Loucy (cell line): ENCODE results near the gene LCE3C.
"Not testable (repeated sequence)": the region's sequence is repeated elsewhere in the genome, so short reads cannot be mapped to it uniquely, and the experiment has no call there.

ENCODE experiments used
- H2AFZ ChIP-seq: fragments of 200-600 bp; sonication (generic); 2 replicates; pipeline ENCODE4 v1.6.0; 2016; ENCODE audit warnings: antibody characterized with exemption, mild to moderate bottlenecking, low read length, moderate library complexity
- H3F3A ChIP-seq: fragments of 200-600 bp; 2 replicates; pipeline ENCODE4 v1.6.0; 2016; ENCODE audit warnings: antibody characterized with exemption, low read depth, mild to moderate bottlenecking
- H3K27me3 ChIP-seq: fragments of 200-600 bp; sonication (generic); 2 replicates; pipeline ENCODE4 v1.6.1; 2014; ENCODE audit warnings: low read length, mild to moderate bottlenecking; ENCODE audit not compliant: insufficient read depth, poor library complexity, severe bottlenecking
- H3K36me3 ChIP-seq: fragments of 200-600 bp; sonication (generic); 2 replicates; pipeline ENCODE4 v1.6.1; 2016; ENCODE audit warnings: low read length; ENCODE audit not compliant: insufficient read depth
- H3K4me1 ChIP-seq: fragments of 200-600 bp; sonication (generic); 2 replicates; pipeline ENCODE4 v1.5.1; 2014; ENCODE audit warnings: low read length, mild to moderate bottlenecking; ENCODE audit not compliant: insufficient read depth, poor library complexity, severe bottlenecking
- H3K4me2 ChIP-seq: fragments of 200-600 bp; sonication (generic); 2 replicates; pipeline ENCODE4 v1.6.0; 2014; ENCODE audit warnings: antibody characterized with exemption, low read length, low read depth, mild to moderate bottlenecking; ENCODE audit not compliant: poor library complexity, severe bottlenecking
- H3K4me3 ChIP-seq: fragments of 200-600 bp; sonication (generic); 2 replicates; pipeline ENCODE4 v1.5.1; 2014; ENCODE audit warnings: low read length, mild to moderate bottlenecking, mixed read lengths; ENCODE audit not compliant: poor library complexity, severe bottlenecking
- H3K79me2 ChIP-seq: fragments of 200-600 bp; sonication (generic); 2 replicates; pipeline ENCODE4 v1.6.1; 2014; ENCODE audit warnings: low read length; ENCODE audit not compliant: insufficient read depth
- H3K9ac ChIP-seq: fragments of 200-600 bp; sonication (generic); 2 replicates; pipeline ENCODE4 v1.6.0; 2014; ENCODE audit warnings: mild to moderate bottlenecking, low read depth, low read length, moderate library complexity; ENCODE audit not compliant: poor library complexity, severe bottlenecking
- H3K9me2 ChIP-seq: fragments of 200-600 bp; sonication (generic); replicated peaks from 2 replicates; pipeline ENCODE4 v1.6.1; 2016; ENCODE audit warnings: low read depth, low read length, mixed read lengths
- H3K9me3 ChIP-seq: fragments of 200-600 bp; sonication (generic); 2 replicates; pipeline ENCODE4 v1.6.1; 2014; ENCODE audit warnings: mild to moderate bottlenecking, antibody characterized with exemption, low read length, low read depth; ENCODE audit not compliant: insufficient read depth
- H4K20me1 ChIP-seq: fragments of 200-600 bp; sonication (generic); 2 replicates; pipeline ENCODE4 v1.6.0; 2014; ENCODE audit warnings: antibody characterized with exemption, low read length, mild to moderate bottlenecking; ENCODE audit not compliant: insufficient read depth, poor library complexity, severe bottlenecking
- EZH2phosphoT487 ChIP-seq: fragments of 200-600 bp; IDR thresholded peaks from 2 replicates; pipeline ENCODE4 v1.6.1; 2018; ENCODE audit warnings: antibody characterized with exemption, mild to moderate bottlenecking, moderate library complexity, borderline replicate concordance
- TF ChIP-seq, protein P1 (sequence below): fragments of 200-600 bp; sonication (generic); conservative IDR thresholded peaks from 2 replicates; pipeline ENCODE4 v1.5.1; 2014; ENCODE audit warnings: mild to moderate bottlenecking, antibody characterized with exemption, low read length

The LCE3C gene

DNA sequence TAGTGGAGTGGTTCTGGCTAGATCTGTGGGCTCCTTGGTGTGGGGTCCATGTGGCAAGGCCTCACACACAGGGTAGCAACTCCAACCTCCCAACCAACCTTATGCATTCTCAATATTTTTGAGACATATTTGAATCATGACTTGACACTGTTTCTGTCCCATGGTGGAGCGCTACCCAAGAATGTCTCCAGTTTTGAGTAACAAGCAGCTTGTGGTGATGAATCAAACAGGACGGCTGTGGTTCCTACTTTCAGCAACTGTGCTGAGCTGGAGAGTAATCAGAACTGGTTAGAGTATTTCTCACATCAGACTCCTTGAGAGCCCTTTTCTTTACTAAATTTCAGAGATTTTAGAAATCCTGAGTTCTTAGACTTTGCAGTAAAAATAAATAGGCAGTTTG is 22.9 kb upstream of the LCE3C start:
- Histone ChIP-seq H3K27me3 (no peaks in the 10 kb centered on the region), H3K9me3 (no peaks in the 10 kb centered on the region), H3K9ac (no peak overlapping the region), H4K20me1 (no peaks in the 10 kb centered on the region), H3K4me2 (no peak overlapping the region), H3K36me3 (no peaks in the 10 kb centered on the region), H3K4me3 (no peak overlapping the region), H3K79me2 (no peaks in the 10 kb centered on the region), H3K9me2 (no peaks in the 10 kb centered on the region), H3K4me1 (no peaks in the 10 kb centered on the region), H2AFZ (no peak overlapping the region), H3F3A (no peaks in the 10 kb centered on the region)
- no peak for TF ChIP-seq EZH2phosphoT487
- TF ChIP-seq, protein P1, sequence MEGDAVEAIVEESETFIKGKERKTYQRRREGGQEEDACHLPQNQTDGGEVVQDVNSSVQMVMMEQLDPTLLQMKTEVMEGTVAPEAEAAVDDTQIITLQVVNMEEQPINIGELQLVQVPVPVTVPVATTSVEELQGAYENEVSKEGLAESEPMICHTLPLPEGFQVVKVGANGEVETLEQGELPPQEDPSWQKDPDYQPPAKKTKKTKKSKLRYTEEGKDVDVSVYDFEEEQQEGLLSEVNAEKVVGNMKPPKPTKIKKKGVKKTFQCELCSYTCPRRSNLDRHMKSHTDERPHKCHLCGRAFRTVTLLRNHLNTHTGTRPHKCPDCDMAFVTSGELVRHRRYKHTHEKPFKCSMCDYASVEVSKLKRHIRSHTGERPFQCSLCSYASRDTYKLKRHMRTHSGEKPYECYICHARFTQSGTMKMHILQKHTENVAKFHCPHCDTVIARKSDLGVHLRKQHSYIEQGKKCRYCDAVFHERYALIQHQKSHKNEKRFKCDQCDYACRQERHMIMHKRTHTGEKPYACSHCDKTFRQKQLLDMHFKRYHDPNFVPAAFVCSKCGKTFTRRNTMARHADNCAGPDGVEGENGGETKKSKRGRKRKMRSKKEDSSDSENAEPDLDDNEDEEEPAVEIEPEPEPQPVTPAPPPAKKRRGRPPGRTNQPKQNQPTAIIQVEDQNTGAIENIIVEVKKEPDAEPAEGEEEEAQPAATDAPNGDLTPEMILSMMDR = no peak

DNA sequence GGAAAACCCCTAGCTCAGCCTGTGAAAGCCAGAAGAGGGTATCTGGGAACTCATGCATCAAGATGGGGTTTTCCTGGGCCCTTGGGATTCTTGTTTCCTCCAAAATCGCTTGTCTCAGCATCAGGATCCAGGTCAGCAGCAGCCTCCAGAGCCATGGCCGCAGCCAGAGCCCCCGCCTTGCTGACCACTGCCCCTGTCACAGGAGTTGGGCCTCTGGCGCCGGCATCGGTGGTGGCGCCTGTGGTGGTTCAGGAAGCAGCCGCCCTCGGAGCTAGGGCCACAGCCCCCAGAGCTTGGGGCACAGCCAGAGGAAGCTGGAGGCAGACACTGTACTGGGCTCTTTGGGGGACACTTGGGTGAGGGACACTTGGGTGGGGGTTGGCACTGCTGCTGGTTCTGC is 20.5 kb upstream of the LCE3C start:
- not testable (repeated sequence) for H3K36me3 ChIP-seq, H3K27me3 ChIP-seq, H3F3A ChIP-seq, H3K4me2 ChIP-seq, H3K4me3 ChIP-seq, H2AFZ ChIP-seq, H4K20me1 ChIP-seq, H3K9me2 ChIP-seq, H3K79me2 ChIP-seq, H3K9ac ChIP-seq, H3K4me1 ChIP-seq, H3K9me3 ChIP-seq

DNA sequence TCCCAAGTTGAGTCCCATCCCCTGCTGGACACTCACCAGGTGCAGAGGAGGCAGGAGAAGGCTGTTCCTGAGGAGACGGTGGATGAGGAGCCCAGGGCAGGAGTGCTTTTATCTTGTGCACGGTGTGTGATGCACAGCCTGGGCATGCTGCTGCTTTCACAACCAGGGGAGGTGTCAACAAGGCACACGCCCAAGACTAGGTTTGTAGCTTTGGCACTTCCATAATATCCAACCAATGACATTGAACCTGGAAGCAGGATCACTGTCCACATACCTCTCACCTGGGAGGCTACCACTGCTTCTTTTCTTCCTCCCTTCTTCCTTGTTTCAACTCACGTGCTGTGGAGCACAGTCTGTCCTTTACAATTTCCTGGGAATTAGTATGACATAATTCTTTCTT is 19.6 kb upstream of the LCE3C start, which contains the start of gene LCE3D:
LCE3D (minus strand) TSS at position 84 of the 400 bp plus-strand sequence. CDS start 580 bp downstream, outside the sequence.
- Histone ChIP-seq H2AFZ (no peak within 1 kb of the TSS), H3K4me1 (no peaks in the 10 kb centered on the region), H3F3A (no peaks in the 10 kb centered on the region), H3K9me3 (no peaks in the 10 kb centered on the region), H3K9ac (no peak within 1 kb of the TSS), H3K36me3 (no peaks in the 10 kb centered on the region), H3K79me2 (no peaks in the 10 kb centered on the region), H4K20me1 (no peaks in the 10 kb centered on the region), H3K27me3 (no peaks in the 10 kb centered on the region), H3K4me2 (no peak within 1 kb of the TSS), H3K4me3 (no peak within 1 kb of the TSS), H3K9me2 (no peaks in the 10 kb centered on the region)
- TF ChIP-seq EZH2phosphoT487 = no peak
- TF ChIP-seq, protein P1 = no peak

DNA sequence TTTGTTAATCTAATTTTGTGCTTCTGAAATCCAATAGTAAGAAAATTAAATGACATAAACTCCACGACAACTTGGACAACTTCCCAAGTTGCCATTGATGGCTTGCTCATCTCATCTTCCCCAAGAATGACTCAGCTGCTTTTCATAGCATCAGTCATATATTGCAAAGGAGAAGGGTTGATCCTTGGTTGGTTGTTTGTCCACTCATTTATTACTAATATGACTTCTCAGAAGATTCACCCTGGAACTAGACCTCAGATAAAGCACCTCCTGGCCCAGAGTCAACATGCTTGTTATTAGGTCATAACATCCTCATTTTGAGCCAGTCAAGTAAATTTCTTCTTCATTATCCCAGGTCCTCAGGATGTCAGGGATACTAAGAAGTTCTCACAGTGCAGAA is 17.4 kb upstream of the LCE3C start:
- H3K36me3 ChIP-seq = no peaks in the 10 kb centered on the region
- H3K9ac ChIP-seq = no peak overlapping the region
- H3K27me3 ChIP-seq = no peaks in the 10 kb centered on the region
- no peaks in the 10 kb centered on the region for H3K9me2 ChIP-seq
- no peak overlapping the region for H2AFZ ChIP-seq
- H3F3A ChIP-seq = no peaks in the 10 kb centered on the region
- H4K20me1 ChIP-seq = no peaks in the 10 kb centered on the region
- no peaks in the 10 kb centered on the region for H3K9me3 ChIP-seq
- no peaks in the 10 kb centered on the region for H3K79me2 ChIP-seq
- no peak overlapping the region for H3K4me3 ChIP-seq
- H3K4me2 ChIP-seq = no peak overlapping the region
- no peak for TF ChIP-seq EZH2phosphoT487
- H3K4me1 ChIP-seq = no peaks in the 10 kb centered on the region
